GM12878 (cell line): ENCODE measurements around the gene PRPSAP1. TPM values are rescaled to one million over a fixed set of nuclear protein-coding genes. Genes with fewer than 3 reads are reported as not detected.

ENCODE experiments used
- ATF2 ChIP-seq: IDR thresholded peaks from 2 replicates; pipeline ENCODE4 v1.6.1; 2012; ENCODE audit warnings: low read length, inconsistent platforms
- CEBPZ ChIP-seq: fragments of 150-350 bp; IDR thresholded peaks from 2 replicates; pipeline ENCODE4 v1.6.1; 2016; ENCODE audit warnings: low read depth, low read length
- CHD1 ChIP-seq: IDR thresholded peaks from 2 replicates; pipeline ENCODE4 v1.6.1; 2012; ENCODE audit warnings: low read depth, low read length, improper control_type of control experiment
- E2F4 ChIP-seq: IDR thresholded peaks from 2 replicates; pipeline ENCODE4 v1.6.1; 2012; ENCODE audit warnings: low read depth, low read length, improper control_type of control experiment
- FOXK2 ChIP-seq: fragments of 450-650 bp; IDR thresholded peaks from 2 replicates; pipeline ENCODE4 v1.6.1; 2017; ENCODE audit warnings: mild to moderate bottlenecking, moderate library complexity
- FOXM1 ChIP-seq: IDR thresholded peaks from 2 replicates; pipeline ENCODE4 v1.6.1; 2012; ENCODE audit warnings: low read depth, mild to moderate bottlenecking, inconsistent platforms, low read length, moderate library complexity
- LARP7 ChIP-seq: fragments of 450-650 bp; IDR thresholded peaks from 2 replicates; pipeline ENCODE4 v1.6.1; 2017; ENCODE audit warnings: mild to moderate bottlenecking
- MEF2B ChIP-seq: fragments of 450-650 bp; IDR thresholded peaks from 2 replicates; pipeline ENCODE4 v1.6.1; 2018; ENCODE audit warnings: mild to moderate bottlenecking, moderate library complexity; ENCODE audit not compliant: partially characterized antibody, poor library complexity, severe bottlenecking
- MTA2 ChIP-seq: fragments of 450-650 bp; IDR thresholded peaks from 2 replicates; pipeline ENCODE4 v1.6.1; 2016; ENCODE audit warnings: low read depth, mild to moderate bottlenecking, moderate library complexity
- NBN ChIP-seq: fragments of 450-650 bp; IDR thresholded peaks from 2 replicates; pipeline ENCODE4 v1.6.1; 2016
- PAX5 ChIP-seq: IDR thresholded peaks from 2 replicates; pipeline ENCODE4 v1.6.1; 2011; ENCODE audit warnings: low read depth, low read length, borderline replicate concordance
- SIX5 ChIP-seq: IDR thresholded peaks from 2 replicates; pipeline ENCODE4 v1.6.1; 2011; ENCODE audit warnings: mild to moderate bottlenecking, low read depth, low read length, moderate library complexity; ENCODE audit not compliant: severe bottlenecking
- TAF1 ChIP-seq: IDR thresholded peaks from 2 replicates; pipeline ENCODE4 v1.6.1; 2011; ENCODE audit warnings: mild to moderate bottlenecking, low read depth, low read length, borderline replicate concordance
- TCF12 ChIP-seq: IDR thresholded peaks from 2 replicates; pipeline ENCODE4 v1.6.1; 2011; ENCODE audit warnings: low read depth, mild to moderate bottlenecking, low read length
- TCF3 ChIP-seq: IDR thresholded peaks from 2 replicates; pipeline ENCODE4 v1.6.1; 2012; ENCODE audit warnings: low read depth, mild to moderate bottlenecking, low read length, borderline replicate concordance; ENCODE audit not compliant: insufficient read depth
- ZNF622 ChIP-seq: fragments of 450-650 bp; IDR thresholded peaks from 2 replicates; pipeline ENCODE4 v1.6.1; 2017; ENCODE audit warnings: mild to moderate bottlenecking, inconsistent platforms
- polyA plus RNA-seq, 11 experiments: library from polyadenylated mRNA; depleted of rRNA in 4 of 11; unstranded in 6 of 11; stranded (reverse) in 5 of 11; fragments of >200 nt; fragmentation: Nextera tagmentation in 4 of 11; fragmentation: Illumina TruSeq in 1 of 11; extraction: Ambion mirVana in 4 of 11; extraction: Trizol in 1 of 11; gene quantifications; 1 replicate in 1 of 11; 2 replicates in 10 of 11; pipeline versions ENCODE4 v1.2.1 to v1.2.3, GENCODE V29; 2011 to 2016; ENCODE audit warnings: inconsistent platforms in 2 of 11, missing spikeins in 2 of 11, low read depth in 1 of 11
- total RNA-seq, 4 experiments: library from RNA; depleted of rRNA in 3 of 4; stranded (reverse); fragments of >200 nt in 3 of 4; fragmentation: Illumina TruSeq in 1 of 4; extraction: Trizol in 1 of 4; gene quantifications; 2 replicates each; pipeline versions ENCODE4 v1.2.1 to v1.2.3, GENCODE V29; 2013 to 2021
- TF ChIP-seq, protein P1 (sequence below): IDR thresholded peaks from 2 replicates; pipeline ENCODE4 v1.6.1; 2011; ENCODE audit warnings: borderline replicate concordance, low read depth, mild to moderate bottlenecking, moderate library complexity, mixed read lengths, low read length; ENCODE audit not compliant: insufficient read depth; ENCODE audit errors: extremely low read length
- TF ChIP-seq, protein P2 (sequence below): fragments of 450-650 bp; IDR thresholded peaks from 2 replicates; pipeline ENCODE4 v1.6.1; 2014; ENCODE audit warnings: mild to moderate bottlenecking

PRPSAP1 gene
- total and polyA plus RNA-seq, 10 of the 15 experiments (the other 5 are each of a cell fraction or from before 2014, with no cell fraction given): 15.8 to 84.2 (median 44.2) TPM

DNA sequence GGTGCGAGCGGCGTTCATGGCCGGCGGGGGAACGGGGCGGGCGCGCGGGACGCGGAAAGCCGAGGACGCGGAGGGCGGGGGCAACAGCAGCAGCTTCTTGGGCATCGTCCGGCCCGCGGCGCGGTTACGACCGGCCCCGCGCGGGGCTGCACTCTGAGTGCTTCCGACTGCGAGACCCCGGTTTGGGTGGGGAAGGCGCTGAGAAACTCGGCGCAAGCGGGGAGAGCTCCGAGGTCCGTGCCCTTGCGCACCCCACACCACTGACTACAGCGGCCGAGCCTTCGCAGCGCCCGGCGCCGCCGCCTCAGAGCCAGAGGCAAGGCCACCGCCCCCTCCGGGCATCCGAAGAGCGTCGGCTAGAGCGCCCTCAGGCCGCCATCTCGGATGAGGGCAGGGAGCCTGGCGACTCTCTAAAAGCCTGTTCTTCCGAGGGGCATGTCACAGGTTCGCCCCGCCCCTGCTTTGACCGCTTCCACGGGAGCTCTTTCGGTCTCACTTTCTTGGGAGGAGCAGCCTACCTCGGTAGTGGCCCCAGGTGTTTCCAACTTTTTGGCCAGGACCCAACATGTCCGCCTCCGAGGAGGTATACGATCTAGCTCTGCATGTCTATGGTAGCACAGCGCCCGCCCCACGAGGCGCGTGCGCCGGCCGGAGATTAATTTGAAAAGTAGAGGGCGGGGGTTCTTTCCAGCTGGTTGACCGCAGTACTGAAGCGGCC, at the start of gene PRPSAP1 (continued):
- no peak for TF ChIP-seq ATF2
- TF ChIP-seq SIX5: peak; percentile 64
- no peak for TF ChIP-seq CHD1
- TF ChIP-seq TCF3: 0 out of 2 replicates have a peak, but pooled peaks have one; percentile 29
- 0 out of 2 replicates have a peak, but pooled peaks have one; percentile 31 for TF ChIP-seq FOXK2
- peak; percentile 87 for TF ChIP-seq E2F4
- peak; percentile 37; the same call in 1 of the 2 replicates for TF ChIP-seq TCF12
- TF ChIP-seq CEBPZ: no peak
- TF ChIP-seq, protein P1, sequence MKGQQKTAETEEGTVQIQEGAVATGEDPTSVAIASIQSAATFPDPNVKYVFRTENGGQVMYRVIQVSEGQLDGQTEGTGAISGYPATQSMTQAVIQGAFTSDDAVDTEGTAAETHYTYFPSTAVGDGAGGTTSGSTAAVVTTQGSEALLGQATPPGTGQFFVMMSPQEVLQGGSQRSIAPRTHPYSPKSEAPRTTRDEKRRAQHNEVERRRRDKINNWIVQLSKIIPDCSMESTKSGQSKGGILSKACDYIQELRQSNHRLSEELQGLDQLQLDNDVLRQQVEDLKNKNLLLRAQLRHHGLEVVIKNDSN: no peak
- peak; percentile 96 for TF ChIP-seq NBN
- TF ChIP-seq FOXM1: no peak
- TF ChIP-seq LARP7: peak; percentile 96
- TF ChIP-seq ZNF622: no peak
- TF ChIP-seq TAF1: peak; percentile 97
- TF ChIP-seq MTA2: peak; percentile 34
- peak; percentile 45 for TF ChIP-seq MEF2B
- TF ChIP-seq, protein P2, sequence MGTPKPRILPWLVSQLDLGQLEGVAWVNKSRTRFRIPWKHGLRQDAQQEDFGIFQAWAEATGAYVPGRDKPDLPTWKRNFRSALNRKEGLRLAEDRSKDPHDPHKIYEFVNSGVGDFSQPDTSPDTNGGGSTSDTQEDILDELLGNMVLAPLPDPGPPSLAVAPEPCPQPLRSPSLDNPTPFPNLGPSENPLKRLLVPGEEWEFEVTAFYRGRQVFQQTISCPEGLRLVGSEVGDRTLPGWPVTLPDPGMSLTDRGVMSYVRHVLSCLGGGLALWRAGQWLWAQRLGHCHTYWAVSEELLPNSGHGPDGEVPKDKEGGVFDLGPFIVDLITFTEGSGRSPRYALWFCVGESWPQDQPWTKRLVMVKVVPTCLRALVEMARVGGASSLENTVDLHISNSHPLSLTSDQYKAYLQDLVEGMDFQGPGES: no peak
- TF ChIP-seq PAX5: 0 out of 2 replicates have a peak, but pooled peaks have one; percentile 14
